Trophoblast cell (in vitro differentiated cells and primary cell): ENCODE data around the gene LRFN2.

Source experiments
- DNase-seq, 2 donors: peaks; one replicate each; pipeline ENCODE4 v3.0.0-alpha.2; 2016
- H2AFZ ChIP-seq: 2 replicates; pipeline ENCODE4 v1.6.1; 2013; ENCODE audit warnings: low read length, moderate library complexity, mild to moderate bottlenecking; ENCODE audit not compliant: insufficient read depth, poor library complexity
- H2AK5ac ChIP-seq: 2 replicates; pipeline ENCODE4 v1.6.1; 2013; ENCODE audit warnings: mild to moderate bottlenecking, low read length
- H2BK120ac ChIP-seq: 2 replicates; pipeline ENCODE4 v1.6.1; 2013; ENCODE audit warnings: low read length, mild to moderate bottlenecking, moderate library complexity; ENCODE audit not compliant: insufficient read depth, poor library complexity
- H2BK12ac ChIP-seq: 2 replicates; pipeline ENCODE4 v1.6.1; 2013; ENCODE audit warnings: mild to moderate bottlenecking, low read length, moderate library complexity
- H2BK5ac ChIP-seq: 2 replicates; pipeline ENCODE4 v1.6.1; 2013; ENCODE audit warnings: low read length, low read depth, moderate library complexity, mild to moderate bottlenecking; ENCODE audit not compliant: poor library complexity
- H3K14ac ChIP-seq: 2 replicates; pipeline ENCODE4 v1.6.1; 2013; ENCODE audit warnings: mild to moderate bottlenecking, low read length
- H3K18ac ChIP-seq: 2 replicates; pipeline ENCODE4 v1.6.1; 2013; ENCODE audit warnings: mild to moderate bottlenecking, low read length
- H3K23ac ChIP-seq: 2 replicates; pipeline ENCODE4 v1.6.1; 2013; ENCODE audit warnings: low read length
- H3K27ac ChIP-seq: 2 replicates; pipeline ENCODE4 v1.5.1; 2013; ENCODE audit warnings: low read depth, mild to moderate bottlenecking, inconsistent platforms, low read length, moderate library complexity
- H3K27me3 ChIP-seq: 2 replicates; pipeline ENCODE4 v1.6.1; 2013; ENCODE audit warnings: inconsistent platforms, mild to moderate bottlenecking, low read length, moderate library complexity; ENCODE audit not compliant: insufficient read depth
- H3K36me3 ChIP-seq, 2 experiments: 1 replicate in 1 of 2; 2 replicates in 1 of 2; pipeline ENCODE4 v1.6.1; 2013; ENCODE audit warnings: low read length in 2 of 2, mild to moderate bottlenecking in 2 of 2, moderate library complexity in 1 of 2; ENCODE audit not compliant: insufficient read depth in 2 of 2, control insufficient read depth in 1 of 2
- H3K4ac ChIP-seq: 2 replicates; pipeline ENCODE4 v1.6.1; 2013; ENCODE audit warnings: low read depth, mild to moderate bottlenecking, low read length, moderate library complexity
- H3K4me1 ChIP-seq, 2 experiments: 1 replicate in 1 of 2; 2 replicates in 1 of 2; pipeline ENCODE4 v1.6.1; 2013; ENCODE audit warnings: low read length in 2 of 2, mild to moderate bottlenecking in 2 of 2, moderate library complexity in 1 of 2; ENCODE audit not compliant: insufficient read depth in 2 of 2, control insufficient read depth in 1 of 2
- H3K4me2 ChIP-seq: 2 replicates; pipeline ENCODE4 v1.6.1; 2013; ENCODE audit warnings: inconsistent platforms, mild to moderate bottlenecking, low read length, moderate library complexity
- H3K4me3 ChIP-seq: 2 replicates; pipeline ENCODE4 v1.5.1; 2013; ENCODE audit warnings: mild to moderate bottlenecking, low read depth, low read length, inconsistent platforms
- H3K79me1 ChIP-seq: one replicate; pipeline ENCODE4 v1.6.1; 2013; ENCODE audit warnings: low read length
- H3K79me2 ChIP-seq: 2 replicates; pipeline ENCODE4 v1.6.1; 2013; ENCODE audit warnings: low read length, mild to moderate bottlenecking; ENCODE audit not compliant: control insufficient read depth, insufficient read depth, poor library complexity
- H3K9ac ChIP-seq: 2 replicates; pipeline ENCODE4 v1.6.1; 2013; ENCODE audit warnings: mild to moderate bottlenecking, low read length
- H3K9me3 ChIP-seq: 2 replicates; pipeline ENCODE4 v1.6.1; 2013; ENCODE audit warnings: low read depth, mild to moderate bottlenecking, control low read depth, inconsistent platforms, low read length; ENCODE audit not compliant: insufficient read depth
- H4K12ac ChIP-seq: 2 replicates; pipeline ENCODE4 v1.6.1; 2013; ENCODE audit warnings: low read depth, mild to moderate bottlenecking, low read length, moderate library complexity
- H4K8ac ChIP-seq: 2 replicates; pipeline ENCODE4 v1.6.1; 2013; ENCODE audit warnings: low read depth, mild to moderate bottlenecking, low read length, moderate library complexity
- H4K91ac ChIP-seq: one replicate; pipeline ENCODE4 v1.6.1; 2013; ENCODE audit warnings: low read depth, mild to moderate bottlenecking, low read length, moderate library complexity
- WGBS: extraction: QIAGEN DNeasy Blood & Tissue Kit; methylation state at CpG from one replicate; pipeline ENCODE4 v1.1.7; 2013; ENCODE audit warnings: missing lambda C conversion rate; ENCODE audit not compliant: insufficient read length, insufficient coverage; ENCODE audit errors: extremely low coverage; 5-methylcytosine and 5-hydroxymethylcytosine counted together

Gene LRFN2

GRCh38 chr6:40489798-40490197 is 97.4 kb downstream of the LRFN2 start:
- no peaks in the 10 kb centered on the region for H3K4me1 ChIP-seq

GRCh38 chr6:40486576-40486975 is 100.6 kb downstream of the LRFN2 start:
- no peak overlapping the region for H3K14ac ChIP-seq
- no CpG with 5 or more reads among the region's 4 CpGs for WGBS
- H2AK5ac ChIP-seq: no peak overlapping the region
- H2BK5ac ChIP-seq: no peak overlapping the region
- no peak for DNase-seq
- H3K23ac ChIP-seq: no peak overlapping the region
- H4K12ac ChIP-seq: no peak overlapping the region
- no peak overlapping the region for H3K4ac ChIP-seq
- no peak overlapping the region for H2BK120ac ChIP-seq
- H3K4me1 ChIP-seq: no peaks in the 10 kb centered on the region
- H3K27me3 ChIP-seq: no peaks in the 10 kb centered on the region
- H3K27ac ChIP-seq: no peak overlapping the region
- no peaks in the 10 kb centered on the region for H3K9me3 ChIP-seq
- no peak overlapping the region for H2AFZ ChIP-seq
- no peak overlapping the region for H3K4me3 ChIP-seq
- H3K9ac ChIP-seq: no peak overlapping the region
- no peak overlapping the region for H4K8ac ChIP-seq
- no peak overlapping the region for H4K91ac ChIP-seq
- H2BK12ac ChIP-seq: no peak overlapping the region
- H3K4me2 ChIP-seq: no peak overlapping the region
- H3K79me2 ChIP-seq: no peaks in the 10 kb centered on the region
- H3K18ac ChIP-seq: no peak overlapping the region
- H3K79me1 ChIP-seq: no peaks in the 10 kb centered on the region
- no peaks in the 10 kb centered on the region for H3K36me3 ChIP-seq

More at GRCh38 chr6:40489798-40490197, 97.4 kb downstream of the LRFN2 start:
- no peak for DNase-seq
- no peak overlapping the region for H2BK12ac ChIP-seq
- H3K23ac ChIP-seq: no peak overlapping the region
- no peak overlapping the region for H3K4ac ChIP-seq
- no peaks in the 10 kb centered on the region for H3K36me3 ChIP-seq
- no peak overlapping the region for H3K18ac ChIP-seq
- H3K14ac ChIP-seq: no peak overlapping the region
- no peak overlapping the region for H2BK5ac ChIP-seq
- no peaks in the 10 kb centered on the region for H3K9me3 ChIP-seq
- H3K79me2 ChIP-seq: no peaks in the 10 kb centered on the region
- H2AFZ ChIP-seq: no peak overlapping the region
- no peak overlapping the region for H4K8ac ChIP-seq
- H4K12ac ChIP-seq: no peak overlapping the region
- H3K27ac ChIP-seq: no peak overlapping the region
- no peaks in the 10 kb centered on the region for H3K27me3 ChIP-seq
- WGBS: no CpG with 5 or more reads among the region's 9 CpGs
- no peak overlapping the region for H2AK5ac ChIP-seq
- no peak overlapping the region for H3K4me2 ChIP-seq
- no peak overlapping the region for H3K9ac ChIP-seq
- no peak overlapping the region for H2BK120ac ChIP-seq
- no peak overlapping the region for H4K91ac ChIP-seq
- no peaks in the 10 kb centered on the region for H3K79me1 ChIP-seq
- no peak overlapping the region for H3K4me3 ChIP-seq

GRCh38 chr6:40485795-40486194 is 101.4 kb downstream of the LRFN2 start:
- Histone ChIP-seq H3K79me1 (no peaks in the 10 kb centered on the region), H3K4me3 (no peak overlapping the region), H2BK120ac (no peak overlapping the region), H3K36me3 (no peaks in the 10 kb centered on the region), H3K23ac (no peak overlapping the region), H3K14ac (no peak overlapping the region), H3K4ac (no peak overlapping the region), H2BK5ac (no peak overlapping the region), H3K4me1 (no peaks in the 10 kb centered on the region), H3K9ac (no peak overlapping the region), H3K4me2 (no peak overlapping the region), H2BK12ac (no peak overlapping the region), H2AFZ (no peak overlapping the region), H4K8ac (no peak overlapping the region), H3K18ac (no peak overlapping the region), H4K91ac (no peak overlapping the region), H3K79me2 (no peaks in the 10 kb centered on the region), H3K27me3 (no peaks in the 10 kb centered on the region), H3K27ac (no peak overlapping the region), H4K12ac (no peak overlapping the region), H2AK5ac (no peak overlapping the region), H3K9me3 (no peaks in the 10 kb centered on the region)
- WGBS: no CpG with 5 or more reads among the region's 2 CpGs
- no peak for DNase-seq

- H2BK5ac ChIP-seq: no peak overlapping the region
- no peak overlapping the region for H2BK120ac ChIP-seq
- no peak overlapping the region for H3K4me3 ChIP-seq
- H3K18ac ChIP-seq: no peak overlapping the region
- no peaks in the 10 kb centered on the region for H3K79me2 ChIP-seq
- H2AK5ac ChIP-seq: no peak overlapping the region
- no peaks in the 10 kb centered on the region for H3K9me3 ChIP-seq
- no peak overlapping the region for H4K91ac ChIP-seq
- H3K27me3 ChIP-seq: no peaks in the 10 kb centered on the region
- H4K12ac ChIP-seq: no peak overlapping the region
- no peak overlapping the region for H3K4me2 ChIP-seq
- no peaks in the 10 kb centered on the region for H3K36me3 ChIP-seq
- H3K79me1 ChIP-seq: no peaks in the 10 kb centered on the region
- no peak overlapping the region for H3K9ac ChIP-seq
- H3K14ac ChIP-seq: no peak overlapping the region
- no peaks in the 10 kb centered on the region for H3K4me1 ChIP-seq
- H2BK12ac ChIP-seq: no peak overlapping the region
- WGBS: no CpG with 5 or more reads among the region's 2 CpGs
- H3K23ac ChIP-seq: no peak overlapping the region
- H2AFZ ChIP-seq: no peak overlapping the region
- DNase-seq: no peak
- no peak overlapping the region for H3K27ac ChIP-seq
- no peak overlapping the region for H3K4ac ChIP-seq
- H4K8ac ChIP-seq: no peak overlapping the region
These were observed 101.9 kb downstream of the LRFN2 start for GRCh38 chr6:40485300-40485699.
